ENCODE data around the gene U2AF2. TPM values are rescaled to one million over a fixed set of nuclear protein-coding genes. Genes with fewer than 3 reads are reported as not detected.
A peak's percentile ranks its signal among the peaks of the same experiment; 100 is the strongest.

U2AF2 gene
- total RNA-seq, 1 experiment from 2014 or later: 343 TPM

DNA sequence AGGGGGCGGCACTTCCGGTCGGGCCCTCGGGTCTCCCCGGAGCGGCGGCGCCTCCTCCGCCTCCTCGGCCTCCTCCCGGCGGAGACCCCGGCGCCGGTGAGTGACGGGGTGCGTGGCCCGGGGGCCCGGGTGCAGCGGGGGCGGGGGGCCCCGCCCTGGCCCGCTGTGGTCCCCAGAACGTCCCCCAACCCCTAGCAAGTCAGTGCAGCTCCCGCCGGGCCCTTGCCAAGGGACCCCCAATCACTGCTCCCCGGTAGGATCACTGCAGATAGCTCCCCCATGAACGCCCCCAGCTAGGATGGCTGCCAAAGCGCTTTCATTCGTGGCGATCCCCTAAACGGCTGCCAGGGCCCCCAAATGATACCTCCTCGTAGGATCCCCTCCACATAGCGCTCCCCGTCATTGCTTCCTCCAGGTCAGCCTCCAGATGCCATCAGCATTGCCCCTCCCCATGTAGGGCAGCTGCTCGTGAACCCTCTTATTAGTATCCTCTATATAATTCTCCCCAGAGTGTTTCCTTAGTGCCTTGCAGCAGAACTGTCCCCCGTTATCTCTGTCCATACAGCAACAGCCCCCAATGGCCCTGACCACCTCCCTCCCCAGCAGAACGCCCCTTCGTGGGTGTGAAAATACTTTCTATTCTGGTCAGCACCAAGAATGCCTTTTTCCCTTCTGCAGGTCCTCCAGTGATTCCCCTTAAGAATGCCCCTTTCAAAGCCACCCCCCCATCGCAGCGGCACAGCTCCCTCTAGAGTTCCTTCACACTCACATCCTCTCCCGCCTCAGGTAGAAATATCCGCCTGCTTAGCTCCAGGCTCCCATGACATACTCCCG lies 49.0 kb upstream of the U2AF2 start, which contains the start of gene ZNF865:
Gene ZNF865, plus strand, starts transcription at position 11 of the 834 bp plus-strand sequence. CDS start 7,972 bp downstream, outside the sequence.
- POLR2A ChIA-PET (ENCODE audit: unreplicated experiment): interaction anchor here (0.5 to 0.9 kb wide), 3 partner anchors 23 to 266 kb away, joined by 3 to 15 read pairs (median 5); partner anchors contain the start of gene KMT5C
- Histone ChIP-seq H3K4me3 (ENCODE audit: low read length) (peak within 1 kb of the TSS; percentile 82), H3K27me3 (ENCODE audit: low read length) (no peaks in the 10 kb centered on the region), H3K79me2 (ENCODE audit: low read length) (peaks cover 27% of the 10 kb centered on the region), H3K9me2 (replicated peaks; ENCODE audit: low read length) (no peaks in the 10 kb centered on the region), H3K27ac (ENCODE audit: low read length) (peak within 1 kb of the TSS; percentile 71), H3K4me1 (ENCODE audit: insufficient read depth, low read length) (peaks cover 19% of the 10 kb centered on the region), H3K9ac (ENCODE audit: low read length) (peak within 1 kb of the TSS; percentile 93), H3F3A (ENCODE audit: low read length, unreplicated experiment) (peaks cover 6% of the 10 kb centered on the region), H4K20me1 (ENCODE audit: low read length) (no peaks in the 10 kb centered on the region), H3K4me2 (ENCODE audit: low read length) (peak within 1 kb of the TSS; percentile 87), H3K9me3 (ENCODE audit: low read length) (no peaks in the 10 kb centered on the region), H2AFZ (ENCODE audit: low read length) (peak within 1 kb of the TSS; percentile 68), H3K36me3 (ENCODE audit: low read depth, low read length) (no peaks in the 10 kb centered on the region)
- ATAC-seq (peak; percentile 59), DNase-seq (peak; percentile 92)
- BruUV-seq (replicated peaks): no TSS peak
- CTCF ChIA-PET: interaction anchor here (0.5 to 2.8 kb wide), 13 partner anchors 17 to 459 kb away, joined by 3 to 12 read pairs (median 4); partner anchors contain the start of genes ISOC2 and ZNF784
- TF ChIP-seq, protein P1, sequence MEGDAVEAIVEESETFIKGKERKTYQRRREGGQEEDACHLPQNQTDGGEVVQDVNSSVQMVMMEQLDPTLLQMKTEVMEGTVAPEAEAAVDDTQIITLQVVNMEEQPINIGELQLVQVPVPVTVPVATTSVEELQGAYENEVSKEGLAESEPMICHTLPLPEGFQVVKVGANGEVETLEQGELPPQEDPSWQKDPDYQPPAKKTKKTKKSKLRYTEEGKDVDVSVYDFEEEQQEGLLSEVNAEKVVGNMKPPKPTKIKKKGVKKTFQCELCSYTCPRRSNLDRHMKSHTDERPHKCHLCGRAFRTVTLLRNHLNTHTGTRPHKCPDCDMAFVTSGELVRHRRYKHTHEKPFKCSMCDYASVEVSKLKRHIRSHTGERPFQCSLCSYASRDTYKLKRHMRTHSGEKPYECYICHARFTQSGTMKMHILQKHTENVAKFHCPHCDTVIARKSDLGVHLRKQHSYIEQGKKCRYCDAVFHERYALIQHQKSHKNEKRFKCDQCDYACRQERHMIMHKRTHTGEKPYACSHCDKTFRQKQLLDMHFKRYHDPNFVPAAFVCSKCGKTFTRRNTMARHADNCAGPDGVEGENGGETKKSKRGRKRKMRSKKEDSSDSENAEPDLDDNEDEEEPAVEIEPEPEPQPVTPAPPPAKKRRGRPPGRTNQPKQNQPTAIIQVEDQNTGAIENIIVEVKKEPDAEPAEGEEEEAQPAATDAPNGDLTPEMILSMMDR (conservative IDR thresholded peaks at IDR 0.05; ENCODE audit: low read depth, low read length): peak; percentile 97
- no peak for TF ChIP-seq EZH2phosphoT487 (IDR thresholded peaks at IDR 0.05; ENCODE audit: borderline replicate concordance, low read length)
- no peak for TF ChIP-seq EZH2 (IDR thresholded peaks at IDR 0.05; ENCODE audit: low read length, unreplicated experiment)
- intact Hi-C loops (cut with micrococcal nuclease): loop anchor here (1.0 kb wide), 2 partner anchors 18 to 89 kb away; partner anchors contain the start of gene ZNF784

DNA sequence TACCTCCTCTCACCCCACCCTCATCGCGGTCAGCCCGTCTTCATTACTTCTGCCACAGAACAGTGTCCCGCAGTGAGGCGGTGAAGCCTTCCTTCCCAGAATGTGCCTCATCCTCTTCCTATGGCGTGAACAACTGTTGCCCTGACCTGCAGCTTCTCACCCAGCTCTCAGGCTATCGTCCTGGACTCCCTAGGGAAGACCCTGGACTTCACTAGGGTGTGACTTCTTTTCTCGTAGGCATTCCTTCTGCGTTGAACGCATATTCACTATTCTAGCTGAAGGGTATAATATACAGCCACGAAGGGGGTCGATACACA lies 48.4 kb upstream of the U2AF2 start:
- Histone ChIP-seq H3K9me3 (ENCODE audit: low read length) (no peaks in the 10 kb centered on the region), H3K36me3 (ENCODE audit: low read depth, low read length) (no peaks in the 10 kb centered on the region), H4K20me1 (ENCODE audit: low read length) (no peaks in the 10 kb centered on the region), H3K9me2 (replicated peaks; ENCODE audit: low read length) (no peaks in the 10 kb centered on the region), H3K27me3 (ENCODE audit: low read length) (no peaks in the 10 kb centered on the region), H3K79me2 (ENCODE audit: low read length) (peaks cover 26% of the 10 kb centered on the region), H2AFZ (ENCODE audit: low read length) (peak overlapping the region; percentile 36), H3F3A (ENCODE audit: low read length, unreplicated experiment) (peaks cover 6% of the 10 kb centered on the region), H3K4me3 (ENCODE audit: low read length) (peak overlapping the region; percentile 82), H3K9ac (ENCODE audit: low read length) (peak overlapping the region; percentile 93), H3K4me2 (ENCODE audit: low read length) (peak overlapping the region; percentile 87), H3K27ac (ENCODE audit: low read length) (no peak overlapping the region), H3K4me1 (ENCODE audit: insufficient read depth, low read length) (peaks cover 16% of the 10 kb centered on the region)
- ATAC-seq (no peak), DNase-seq (no peak)
- intact Hi-C loops (cut with micrococcal nuclease): loop anchor here (1.0 kb wide), 1 partner anchor 89 kb away; no protein-coding TSS in a partner anchor
- CTCF ChIA-PET: interaction anchor here (0.5 to 2.8 kb wide), 11 partner anchors 18 to 460 kb away, joined by 3 to 12 read pairs (median 4); partner anchors contain the start of genes ISOC2 and ZNF784
- BruUV-seq (replicated peaks): no TSS peak
- POLR2A ChIA-PET (ENCODE audit: unreplicated experiment): interaction anchor here (0.5 to 0.9 kb wide), 3 partner anchors 23 to 267 kb away, joined by 3 to 15 read pairs (median 5); partner anchors contain the start of gene KMT5C
- TF ChIP-seq EZH2 (IDR thresholded peaks at IDR 0.05; ENCODE audit: low read length, unreplicated experiment) (no peak), EZH2phosphoT487 (IDR thresholded peaks at IDR 0.05; ENCODE audit: borderline replicate concordance, low read length) (no peak)
- TF ChIP-seq, protein P1 (conservative IDR thresholded peaks at IDR 0.05; ENCODE audit: low read depth, low read length): no peak
